WTC11 (cell line): ENCODE results near the gene UQCRHL.

Source experiments
- CTCF ChIP-seq: fragments of 200-600 bp; IDR thresholded peaks from 2 replicates; pipeline ENCODE4 v1.8.0; 2022; ENCODE audit warnings: antibody characterized with exemption
- ESRRA ChIP-seq: sonication (generic); formaldehyde crosslinking; IDR thresholded peaks from 2 replicates; pipeline ENCODE4 v1.8.1; 2022; ENCODE audit warnings: mild to moderate bottlenecking, missing genetic modification reagents, borderline replicate concordance
- HMGXB4 ChIP-seq: sonication (generic); formaldehyde crosslinking; IDR thresholded peaks from 2 replicates; pipeline ENCODE4 v1.8.1; 2023; ENCODE audit warnings: mild to moderate bottlenecking, moderate library complexity, missing genetic modification reagents
- IRF2 ChIP-seq: sonication (generic); formaldehyde crosslinking; IDR thresholded peaks from 2 replicates; pipeline ENCODE4 v1.8.0; 2022; ENCODE audit warnings: low read depth, missing genetic modification reagents, borderline replicate concordance
- JUN ChIP-seq: sonication (generic); formaldehyde crosslinking; IDR thresholded peaks from 2 replicates; pipeline ENCODE4 v1.8.0; 2023; ENCODE audit warnings: mild to moderate bottlenecking, missing genetic modification reagents
- KAT7 ChIP-seq: sonication (generic); formaldehyde crosslinking; IDR thresholded peaks from 2 replicates; pipeline ENCODE4 v1.8.1; 2023; ENCODE audit warnings: missing genetic modification reagents, mild to moderate bottlenecking, borderline replicate concordance
- NR3C1 ChIP-seq: sonication (generic); formaldehyde crosslinking; conservative IDR thresholded peaks from 2 replicates; pipeline ENCODE4 v1.8.1; 2023; ENCODE audit warnings: low read depth, mild to moderate bottlenecking, missing genetic modification reagents
- TEAD4 ChIP-seq: sonication (generic); formaldehyde crosslinking; IDR thresholded peaks from 2 replicates; pipeline ENCODE4 v1.8.0; 2022; ENCODE audit warnings: mild to moderate bottlenecking, missing genetic modification reagents
- ZNF232 ChIP-seq: sonication (generic); formaldehyde crosslinking; IDR thresholded peaks from 2 replicates; pipeline ENCODE4 v1.8.0; 2022; ENCODE audit warnings: mild to moderate bottlenecking, missing genetic modification reagents
- ZNF317 ChIP-seq: sonication (generic); formaldehyde crosslinking; IDR thresholded peaks from 2 replicates; pipeline ENCODE4 v1.8.1; 2023; ENCODE audit warnings: low read depth, mild to moderate bottlenecking, moderate library complexity, missing genetic modification reagents, borderline replicate concordance
- ZNF512 ChIP-seq: sonication (generic); formaldehyde crosslinking; IDR thresholded peaks from 2 replicates; pipeline ENCODE4 v1.8.1; 2022; ENCODE audit warnings: missing genetic modification reagents, borderline replicate concordance

- no peak for TF ChIP-seq ZNF512 (CRISPR knock-in tag)
- TF ChIP-seq ZNF232 (CRISPR knock-in tag), result no peak
- no peak for TF ChIP-seq CTCF
- no peak for TF ChIP-seq HMGXB4 (CRISPR knock-in tag)
- TF ChIP-seq JUN (CRISPR knock-in tag), result no peak; the same call in 1 of the 2 replicates
- TF ChIP-seq TEAD4 (CRISPR knock-in tag), result no peak
- 0 out of 2 replicates have a peak, but pooled peaks have one; percentile 28 for TF ChIP-seq KAT7 (CRISPR knock-in tag)
- no peak; the same call in 1 of the 2 replicates for TF ChIP-seq ESRRA (CRISPR knock-in tag)
- TF ChIP-seq IRF2 (CRISPR knock-in tag), result no peak
- no peak for TF ChIP-seq NR3C1 (CRISPR knock-in tag)
- TF ChIP-seq ZNF317 (CRISPR knock-in tag), result no peak
Measured at GRCh38 chr1:15848143-15848928, 40.9 kb upstream of the UQCRHL start.
